HG03342 (cell line): ENCODE data around the gene SLC27A4.

Source experiments
- ATAC-seq: cut with Tn5 transposase; IDR thresholded peaks from one replicate; pipeline ENCODE4 v1.9.1; 2021; ENCODE audit warnings: mild to moderate bottlenecking, moderate library complexity; ENCODE audit not compliant: unreplicated experiment

The SLC27A4 gene

GRCh38 chr9:128339761-128340690 lies at the start of gene SLC27A4:
TSS of gene SLC27A4 (plus strand) at chr9:128340527. CDS start at chr9:128343133, 2,606 bp downstream.
- peak; percentile 77 for ATAC-seq

- ATAC-seq = no peak
Observed at GRCh38 chr9:128292009-128292408, 48.3 kb upstream of the SLC27A4 start.

GRCh38 chr9:128293091-128293490 lies 47.2 kb upstream of the SLC27A4 start:
- no peak for ATAC-seq

GRCh38 chr9:128294142-128294541 lies 46.2 kb upstream of the SLC27A4 start:
- ATAC-seq = no peak

- ATAC-seq = no peak
Observed at GRCh38 chr9:128296340-128297220, 43.7 kb upstream of the SLC27A4 start.

GRCh38 chr9:128297221-128297773 lies 43.0 kb upstream of the SLC27A4 start:
- no peak for ATAC-seq

GRCh38 chr9:128298535-128299482 lies 41.5 kb upstream of the SLC27A4 start:
- no peak for ATAC-seq

- ATAC-seq = no peak
Observed at GRCh38 chr9:128304136-128304970, 36.0 kb upstream of the SLC27A4 start.

GRCh38 chr9:128304971-128305288 lies 35.4 kb upstream of the SLC27A4 start:
- ATAC-seq = no peak

GRCh38 chr9:128309551-128309950 lies 30.8 kb upstream of the SLC27A4 start:
- ATAC-seq = no peak

GRCh38 chr9:128310461-128310860 lies 29.9 kb upstream of the SLC27A4 start:
- no peak for ATAC-seq

GRCh38 chr9:128314697-128315096 lies 25.6 kb upstream of the SLC27A4 start:
- no peak for ATAC-seq

- no peak for ATAC-seq
Observed at GRCh38 chr9:128316421-128316820, 23.9 kb upstream of the SLC27A4 start.

GRCh38 chr9:128317629-128318028 lies 22.7 kb upstream of the SLC27A4 start:
- no peak for ATAC-seq

- no peak for ATAC-seq
Observed at GRCh38 chr9:128321343-128321742, 19.0 kb upstream of the SLC27A4 start.

GRCh38 chr9:128321879-128322403 lies 18.4 kb upstream of the SLC27A4 start:
- peak; percentile 4 for ATAC-seq

- peak; percentile 79 for ATAC-seq
Observed at GRCh38 chr9:128322404-128323211, 17.7 kb upstream of the SLC27A4 start, which contains the start of the genes COQ4 and TRUB2. TSS of gene COQ4 (plus strand) at chr9:128322839. CDS start at chr9:128322859, 20 bp downstream. TSS of gene TRUB2 (minus strand) at chr9:128322447. CDS start at chr9:128322408, 39 bp downstream.

- no peak for ATAC-seq
Observed at GRCh38 chr9:128323212-128323730, 17.1 kb upstream of the SLC27A4 start.
